Liver (tissue), 9 donors: Measurements from ENCODE around the gene MOSPD2. TPM values are rescaled to one million over a fixed set of nuclear protein-coding genes. Genes with fewer than 3 reads are reported as not detected.

Source experiments
- DNase-seq: peaks from one replicate; pipeline ENCODE4 v3.0.0-alpha.2; 2017; ENCODE audit warnings: low spot score
- H3K27ac ChIP-seq, 2 donors: one replicate each; pipeline ENCODE4 v1.7.0; 2013; ENCODE audit warnings: inconsistent platforms in 2 of 2, low read length in 2 of 2, control low read depth in 1 of 2, low read depth in 1 of 2, mild to moderate bottlenecking in 1 of 2
- H3K27me3 ChIP-seq, 4 donors: one replicate each; pipeline versions ENCODE4 v1.6.1 to v1.7.0; 2013; ENCODE audit warnings: low read length in 3 of 4, inconsistent platforms in 1 of 4, mild to moderate bottlenecking in 1 of 4, moderate library complexity in 1 of 4; ENCODE audit not compliant: control insufficient read depth in 4 of 4, insufficient read depth in 4 of 4
- H3K36me3 ChIP-seq, 4 donors: one replicate each; pipeline versions ENCODE4 v1.6.1 to v1.7.0; 2013; ENCODE audit warnings: low read length in 3 of 4, mild to moderate bottlenecking in 3 of 4, low read depth in 1 of 4, moderate library complexity in 1 of 4; ENCODE audit not compliant: control insufficient read depth in 4 of 4, insufficient read depth in 3 of 4
- H3K4me1 ChIP-seq, 4 donors: one replicate each; pipeline versions ENCODE4 v1.6.1 to v1.7.0; 2013; ENCODE audit warnings: low read length in 3 of 4, mild to moderate bottlenecking in 3 of 4, moderate library complexity in 1 of 4; ENCODE audit not compliant: control insufficient read depth in 4 of 4, insufficient read depth in 4 of 4
- H3K4me3 ChIP-seq, 3 donors: one replicate each; pipeline versions ENCODE4 v1.6.1 to v1.7.0; 2013; ENCODE audit warnings: low read length in 3 of 3, control low read depth in 1 of 3, low read depth in 1 of 3, mild to moderate bottlenecking in 1 of 3
- H3K9ac ChIP-seq, 2 donors: one replicate each; pipeline ENCODE4 v1.7.0; 2013; ENCODE audit warnings: low read length in 2 of 2, mild to moderate bottlenecking in 2 of 2, moderate library complexity in 2 of 2, control low read depth in 1 of 2, low read depth in 1 of 2
- H3K9me3 ChIP-seq, 4 donors: one replicate each; pipeline versions ENCODE4 v1.6.1 to v1.7.0; 2013; ENCODE audit warnings: low read length in 3 of 4; ENCODE audit not compliant: control insufficient read depth in 4 of 4
- ATF3 ChIP-seq: IDR thresholded peaks from 2 replicates; pipeline ENCODE4 v1.6.1; 2016; ENCODE audit warnings: antibody characterized with exemption
- CTCF ChIP-seq: fragments of 150-350 bp; IDR thresholded peaks from 2 replicates; pipeline ENCODE4 v1.5.1; 2017; ENCODE audit warnings: improper control_type of control experiment, low read depth, low read length; ENCODE audit not compliant: missing input control
- EGR1 ChIP-seq, 2 donors: IDR thresholded peaks; 2 replicates each; pipeline ENCODE4 v1.6.1; 2016 to 2018; ENCODE audit warnings: antibody characterized with exemption in 2 of 2, low read depth in 2 of 2
- FOXA1 ChIP-seq: IDR thresholded peaks from 2 replicates; pipeline ENCODE4 v1.6.1; 2016; ENCODE audit warnings: antibody characterized with exemption
- FOXA2 ChIP-seq: IDR thresholded peaks from 2 replicates; pipeline ENCODE4 v1.6.1; 2016; ENCODE audit warnings: antibody characterized with exemption
- GABPA ChIP-seq, 2 donors: IDR thresholded peaks in 1 of 2; conservative IDR thresholded peaks in 1 of 2; 2 replicates each; pipeline ENCODE4 v1.6.1; 2016; ENCODE audit warnings: antibody characterized with exemption in 2 of 2, mild to moderate bottlenecking in 1 of 2, moderate library complexity in 1 of 2
- HNF4A ChIP-seq, 2 donors: conservative IDR thresholded peaks; 2 replicates each; pipeline ENCODE4 v1.6.1; 2016; ENCODE audit warnings: antibody characterized with exemption in 2 of 2, mild to moderate bottlenecking in 2 of 2
- HNF4G ChIP-seq: IDR thresholded peaks from 2 replicates; pipeline ENCODE4 v1.6.1; 2016; ENCODE audit warnings: antibody characterized with exemption
- JUND ChIP-seq, 2 donors: IDR thresholded peaks; 2 replicates each; pipeline ENCODE4 v1.6.1; 2016; ENCODE audit warnings: antibody characterized with exemption in 2 of 2
- MAX ChIP-seq: IDR thresholded peaks from 2 replicates; pipeline ENCODE4 v1.6.1; 2016; ENCODE audit warnings: antibody characterized with exemption
- NR2F2 ChIP-seq: IDR thresholded peaks from 2 replicates; pipeline ENCODE4 v1.6.1; 2016; ENCODE audit warnings: antibody characterized with exemption
- RAD21 ChIP-seq, 2 donors: IDR thresholded peaks; 2 replicates each; pipeline ENCODE4 v1.6.1; 2016; ENCODE audit warnings: antibody characterized with exemption in 2 of 2, mild to moderate bottlenecking in 2 of 2
- REST ChIP-seq: IDR thresholded peaks from 2 replicates; pipeline ENCODE4 v1.6.1; 2016; ENCODE audit warnings: antibody characterized with exemption, mild to moderate bottlenecking
- RXRA ChIP-seq, 2 donors: IDR thresholded peaks; 2 replicates each; pipeline ENCODE4 v1.6.1; 2017 to 2018; ENCODE audit warnings: antibody characterized with exemption in 2 of 2, mild to moderate bottlenecking in 1 of 2
- SP1 ChIP-seq: IDR thresholded peaks from 2 replicates; pipeline ENCODE4 v1.6.1; 2018; ENCODE audit warnings: antibody characterized with exemption, mild to moderate bottlenecking
- TAF1 ChIP-seq: conservative IDR thresholded peaks from 2 replicates; pipeline ENCODE4 v1.6.1; 2016; ENCODE audit warnings: antibody characterized with exemption, mild to moderate bottlenecking
- YY1 ChIP-seq: IDR thresholded peaks from 2 replicates; pipeline ENCODE4 v1.6.1; 2016; ENCODE audit warnings: antibody characterized with exemption, mild to moderate bottlenecking
- ZBTB33 ChIP-seq: IDR thresholded peaks from 2 replicates; pipeline ENCODE4 v1.6.1; 2016; ENCODE audit warnings: antibody characterized with exemption
- WGBS: extraction: QIAGEN DNeasy Blood & Tissue Kit; methylation state at CpG from one replicate; pipeline ENCODE4 v1.1.7; 2013; 5-methylcytosine and 5-hydroxymethylcytosine counted together
- polyA plus RNA-seq, 2 donors: library from polyadenylated mRNA; stranded (reverse) in 1 of 2; unstranded in 1 of 2; fragments of 200-250 nt in 1 of 2; fragments of >200 nt in 1 of 2; fragmentation: Nextera tagmentation in 1 of 2; extraction: Ambion mirVana in 1 of 2; gene quantifications; one replicate each; pipeline versions ENCODE4 v1.2.1 to v1.2.3, GENCODE V29; 2013 to 2015
- total RNA-seq, 2 donors: library from RNA; depleted of rRNA; stranded (reverse); fragments of >200 nt; gene quantifications; one replicate each; pipeline ENCODE4 v1.2.3, GENCODE V29; 2014
- donor health status: healthy.
- donor health status: healthy.
- donor health status: healthy.
- donor health status: healthy.
- donor health status: healthy.

MOSPD2 gene
- total and polyA plus RNA-seq, 4 donors, result 3.0 to 9.1 (median 4.9) TPM

- Histone ChIP-seq H3K9me3 (no peaks in the 10 kb centered on the region), H3K36me3 (no peaks in the 10 kb centered on the region), H3K4me1 (no peaks in the 10 kb centered on the region), H3K27ac (no peak overlapping the region), H3K27me3 (no peaks in the 10 kb centered on the region), H3K4me3 (no peak overlapping the region), H3K9ac (no peak overlapping the region)
- DNase-seq, result no peak
- TF ChIP-seq SP1 (no peak), YY1 (no peak), ZBTB33 (no peak), FOXA1 (no peak), REST (no peak), RXRA (IDR thresholded peaks at IDR 0.05) (no peak), FOXA2 (no peak), JUND (IDR thresholded peaks at IDR 0.05) (no peak), RAD21 (IDR thresholded peaks at IDR 0.05) (no peak), EGR1 (IDR thresholded peaks at IDR 0.05; ENCODE audit: low read depth in 2 of 2) (no peak), TAF1 (no peak), MAX (no peak), HNF4A (conservative IDR thresholded peaks at IDR 0.05) (no peak), CTCF (no peak), NR2F2 (no peak), GABPA (IDR thresholded peaks at IDR 0.05 in 1 of 2, conservative IDR thresholded peaks at IDR 0.05 in 1 of 2) (no peak), HNF4G (no peak), ATF3 (no peak)
- WGBS, result 94% methylated on average over 5 of the region's 5 CpGs
These were observed 73.5 kb downstream of the MOSPD2 start for GRCh38 chrX:14946606-14947155.
